Fibroblast of skin of left biceps (primary cell): ENCODE data around the gene MKS1.
A peak's percentile ranks its signal among the peaks of the same experiment; 100 is the strongest.

Experiments used
- DNase-seq, 2 experiments: peaks; one replicate each; pipeline ENCODE4 v3.0.0-alpha.2; 2013; ENCODE audit warnings: low read depth in 2 of 2

Gene MKS1

GRCh38 chr17:58200024-58200633 is 18.9 kb downstream of the MKS1 start:
- no peak for DNase-seq

GRCh38 chr17:58196610-58197009 is 22.4 kb downstream of the MKS1 start:
- no peak for DNase-seq

GRCh38 chr17:58195518-58196123 is 23.4 kb downstream of the MKS1 start:
- no peak for DNase-seq

- DNase-seq = no peak
Measured at GRCh38 chr17:58193641-58194255, 25.3 kb downstream of the MKS1 start.

GRCh38 chr17:58192612-58193011 is 26.4 kb downstream of the MKS1 start, which contains the start of gene EPX:
EPX (plus strand) TSS chr17:58192726; CDS start chr17:58192847, 121 bp downstream.
- DNase-seq = no peak

GRCh38 chr17:58191241-58191896 is 27.7 kb downstream of the MKS1 start:
- DNase-seq = no peak

- peak; percentile 47 to 58 for DNase-seq
Measured at GRCh38 chr17:58189436-58190146, 29.5 kb downstream of the MKS1 start.

GRCh38 chr17:58187675-58188074 is 31.4 kb downstream of the MKS1 start:
- DNase-seq = no peak

- no peak for DNase-seq
Measured at GRCh38 chr17:58187063-58187462, 32.0 kb downstream of the MKS1 start.

GRCh38 chr17:58186591-58186990 is 32.5 kb downstream of the MKS1 start:
- DNase-seq = no peak

GRCh38 chr17:58184986-58185761 is 33.9 kb downstream of the MKS1 start:
- DNase-seq = no peak

GRCh38 chr17:58184308-58184985 is 34.6 kb downstream of the MKS1 start:
- DNase-seq = peak; percentile 8 to 18

GRCh38 chr17:58183514-58183913 is 35.5 kb downstream of the MKS1 start:
- no peak for DNase-seq

- DNase-seq = no peak
Measured at GRCh38 chr17:58181796-58182195, 37.3 kb downstream of the MKS1 start.

- DNase-seq = no peak
Measured at GRCh38 chr17:58176200-58176599, 42.9 kb downstream of the MKS1 start.

- DNase-seq = no peak
Measured at GRCh38 chr17:58174871-58175270, 44.2 kb downstream of the MKS1 start.

GRCh38 chr17:58172369-58173071 is 46.5 kb downstream of the MKS1 start:
- no peak for DNase-seq

- no peak for DNase-seq
Measured at GRCh38 chr17:58170622-58171021, 48.4 kb downstream of the MKS1 start.

GRCh38 chr17:58166682-58167081 is 52.4 kb downstream of the MKS1 start, which contains the start of gene OR4D2:
OR4D2 (plus strand) TSS chr17:58166982; CDS start chr17:58169656, 2,674 bp downstream.
- DNase-seq = no peak

- DNase-seq = no peak
Measured at GRCh38 chr17:58165981-58166380, 53.1 kb downstream of the MKS1 start.
